T-helper 2 cell (primary cell): ENCODE results near the gene ZNF316.
A peak's percentile ranks its signal among the peaks of the same experiment; 100 is the strongest.

Experiments used
- DNase-seq, 5 experiments: peaks; one replicate each; pipeline versions ENCODE4 v3.0.0 to v3.0.0-alpha.2; 2012 to 2022

The ZNF316 gene

GRCh38 chr7:6691609-6692106 lies 54.5 kb downstream of the ZNF316 start:
- DNase-seq = peak in 1 of 5 experiments; percentile 46

- no peak for DNase-seq
Measured at GRCh38 chr7:6700793-6701192, 63.7 kb downstream of the ZNF316 start.

- DNase-seq = no peak
Measured at GRCh38 chr7:6701860-6702259, 64.7 kb downstream of the ZNF316 start.
